ENCODE data around the gene WIPF3. TPM values are rescaled to one million over a fixed set of nuclear protein-coding genes. Genes with fewer than 3 reads are reported as not detected.

Gene WIPF3
- polyA plus RNA-seq, 4 donors, result 5.2 to 6.0 (median 5.3) TPM

GRCh38 chr7:29843726-29844125 is 37.4 kb downstream of the WIPF3 start:
- DNase-seq (ENCODE audit: low read depth in 4 of 4, low spot score in 3 of 4), result no peak

DNA sequence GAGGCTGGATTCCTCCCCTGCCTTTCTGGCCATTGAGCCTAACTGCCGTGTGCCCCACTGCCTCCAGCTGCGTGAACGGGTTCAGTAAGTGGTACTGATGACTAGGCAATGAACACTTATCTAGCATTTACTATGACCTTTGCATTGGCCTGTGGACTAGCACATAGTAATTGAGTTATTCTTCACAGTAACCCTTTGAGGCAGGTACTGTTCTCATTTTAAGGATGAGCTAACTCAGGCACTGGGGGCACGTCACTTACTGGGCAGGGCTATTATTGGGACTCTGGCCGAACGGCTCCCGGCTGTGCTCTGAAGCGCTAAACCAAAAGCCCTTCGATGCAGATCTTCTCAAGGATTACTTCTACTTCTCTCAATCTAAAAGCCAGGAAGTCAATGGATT is 38.3 kb downstream of the WIPF3 start:
- DNase-seq (ENCODE audit: low read depth in 4 of 4, low spot score in 3 of 4), result no peak

GRCh38 chr7:29847496-29847895 is 41.2 kb downstream of the WIPF3 start:
- no peak for DNase-seq (ENCODE audit: low read depth in 4 of 4, low spot score in 3 of 4)

DNA sequence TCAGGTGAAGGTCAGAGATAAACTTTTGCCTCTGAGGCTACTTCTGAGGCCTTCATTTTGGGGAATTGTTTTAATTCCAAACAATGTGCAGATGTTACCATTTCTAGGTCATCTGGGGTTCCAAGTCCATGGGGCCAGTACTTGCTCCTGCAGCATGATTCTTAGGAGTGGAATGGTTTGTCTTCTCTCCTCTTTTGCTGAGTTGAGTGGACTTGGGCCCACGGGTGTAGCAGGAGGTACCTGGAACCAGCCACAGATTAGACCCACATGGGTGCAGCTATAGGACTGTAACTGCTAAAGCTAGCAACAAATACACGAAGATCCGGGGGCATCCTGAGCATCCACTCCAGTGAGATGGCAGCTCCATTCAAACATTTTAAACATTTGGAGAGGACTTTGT is 41.6 kb downstream of the WIPF3 start:
- DNase-seq (ENCODE audit: low read depth in 4 of 4, low spot score in 3 of 4), result no peak

DNA sequence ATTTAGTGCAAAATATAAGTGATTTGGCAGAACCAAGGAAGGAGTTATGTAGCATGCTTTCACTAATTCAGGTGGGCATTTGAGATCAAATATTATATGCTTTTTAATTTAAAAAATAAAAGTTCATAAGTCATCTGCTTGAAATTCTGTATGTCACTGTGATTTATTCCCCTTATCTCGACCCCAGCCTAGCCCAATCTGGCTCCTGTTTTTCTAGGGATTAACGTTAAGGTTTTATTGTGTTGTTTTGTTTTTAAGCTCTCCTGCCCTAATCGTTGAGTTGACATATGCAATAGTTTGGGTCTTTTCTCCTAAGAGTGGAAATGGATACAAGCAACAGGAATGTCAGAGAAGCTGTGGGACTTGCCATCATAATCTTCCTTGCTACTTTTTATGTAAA is 42.6 kb downstream of the WIPF3 start:
- DNase-seq (ENCODE audit: low read depth in 4 of 4, low spot score in 3 of 4), result no peak

DNA sequence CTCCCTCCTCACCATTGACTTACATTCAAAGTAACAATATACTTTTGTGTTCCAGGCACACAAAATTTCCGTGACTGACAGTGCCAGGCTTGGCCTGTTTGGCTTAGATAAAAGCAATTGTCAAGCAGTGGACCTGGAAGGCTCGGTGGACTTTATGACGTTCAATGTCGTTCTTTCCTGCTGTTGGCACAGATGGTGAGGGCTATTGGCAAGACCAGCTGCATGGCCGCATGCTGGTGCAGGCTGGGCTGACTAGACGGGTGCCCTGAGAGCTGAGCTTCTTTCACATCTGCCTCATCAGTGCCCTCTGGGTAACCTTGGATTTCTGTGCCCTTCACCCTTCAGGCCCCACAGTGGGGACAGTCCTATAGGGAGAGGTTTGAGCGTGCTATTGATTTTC is 45.2 kb downstream of the WIPF3 start:
- DNase-seq (ENCODE audit: low read depth in 4 of 4, low spot score in 3 of 4), result no peak

DNA sequence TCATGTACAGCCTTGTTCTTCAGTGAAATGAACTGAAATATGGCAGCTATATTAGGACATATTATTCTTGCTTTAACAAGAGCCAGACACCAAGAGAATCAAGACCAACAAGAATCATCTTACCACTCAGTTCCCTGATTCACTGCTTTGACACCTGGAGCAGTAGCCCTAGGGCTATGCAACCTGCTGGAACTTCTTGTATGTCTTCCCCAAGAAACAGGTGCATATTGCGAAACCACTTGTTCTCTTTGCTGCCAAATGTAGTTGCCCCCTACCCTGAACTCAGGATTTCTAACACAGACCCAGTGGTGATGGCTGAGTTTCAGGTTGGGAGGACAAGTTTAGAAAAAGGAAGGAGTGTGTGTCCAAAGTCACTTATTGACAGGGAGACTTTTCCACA is 46.1 kb downstream of the WIPF3 start:
- no peak for DNase-seq (ENCODE audit: low read depth in 4 of 4, low spot score in 3 of 4)

DNA sequence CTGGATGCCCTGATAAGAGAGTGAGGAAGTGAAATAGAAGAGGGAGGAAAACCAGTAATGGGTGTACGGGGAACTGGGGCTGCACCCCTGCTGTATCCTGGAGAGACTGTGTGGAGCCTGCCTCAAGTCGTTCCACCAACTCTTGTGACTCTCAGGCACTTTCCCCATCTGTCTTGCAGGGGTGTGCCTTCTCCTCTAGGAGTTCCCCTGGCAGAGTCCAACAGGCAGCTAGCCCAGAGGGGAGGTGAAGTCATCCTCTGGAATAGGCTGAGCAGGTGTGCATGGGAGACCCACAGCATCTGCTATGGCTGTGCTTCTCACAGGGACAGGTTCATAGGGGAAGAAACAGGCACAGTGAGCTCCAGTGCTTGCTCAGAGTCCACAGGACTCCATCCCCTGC is 46.8 kb downstream of the WIPF3 start:
- DNase-seq (ENCODE audit: low read depth in 4 of 4, low spot score in 3 of 4), result no peak

GRCh38 chr7:29853789-29854188 is 47.5 kb downstream of the WIPF3 start:
- peak in 2 of 4 donors; percentile 8 for DNase-seq (ENCODE audit: low read depth in 4 of 4, low spot score in 3 of 4)

DNA sequence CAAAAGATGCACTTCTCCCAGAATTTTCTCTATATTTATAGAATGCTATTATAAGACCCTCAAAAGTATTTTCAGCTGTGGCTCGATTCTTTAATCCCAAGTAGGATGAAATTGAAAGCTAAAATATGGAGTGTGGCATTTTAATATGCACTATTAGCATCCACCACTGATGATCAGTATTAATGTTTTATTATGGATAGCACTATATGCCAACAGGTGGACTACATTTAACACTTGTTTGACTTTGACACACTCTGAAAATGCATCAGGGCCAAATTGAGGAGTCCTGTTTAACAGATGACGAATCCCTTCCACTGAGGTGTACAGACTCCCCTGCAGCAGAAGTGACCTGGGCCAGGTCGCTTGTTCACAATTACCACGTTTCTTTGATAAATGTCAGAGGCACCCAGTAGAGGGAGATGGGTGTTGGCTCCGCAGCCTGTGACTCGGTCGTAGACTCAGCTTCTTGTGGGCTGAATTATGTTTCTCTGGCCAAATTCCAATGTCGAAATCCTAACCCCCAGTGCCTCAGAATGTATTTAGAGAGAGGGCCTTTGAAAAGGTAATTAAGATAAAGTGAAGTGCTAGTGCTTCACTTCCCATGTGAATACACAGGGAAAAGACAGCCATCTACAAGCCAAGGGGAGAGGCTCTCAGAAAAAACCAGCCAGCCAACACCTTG is 48.1 kb downstream of the WIPF3 start:
- no peak for DNase-seq (ENCODE audit: low read depth in 4 of 4, low spot score in 3 of 4)

GRCh38 chr7:29857654-29858053 is 51.3 kb downstream of the WIPF3 start:
- DNase-seq (ENCODE audit: low read depth in 4 of 4, low spot score in 3 of 4), result no peak

GRCh38 chr7:29858191-29858951 is 52.1 kb downstream of the WIPF3 start:
- DNase-seq (ENCODE audit: low read depth in 4 of 4, low spot score in 3 of 4), result no peak

- no peak for DNase-seq (ENCODE audit: low read depth in 4 of 4, low spot score in 3 of 4)
Observed at GRCh38 chr7:29859104-29859503, 52.8 kb downstream of the WIPF3 start.

- no peak for DNase-seq (ENCODE audit: low read depth in 4 of 4, low spot score in 3 of 4)
Observed at GRCh38 chr7:29859524-29860185, 53.3 kb downstream of the WIPF3 start.

DNA sequence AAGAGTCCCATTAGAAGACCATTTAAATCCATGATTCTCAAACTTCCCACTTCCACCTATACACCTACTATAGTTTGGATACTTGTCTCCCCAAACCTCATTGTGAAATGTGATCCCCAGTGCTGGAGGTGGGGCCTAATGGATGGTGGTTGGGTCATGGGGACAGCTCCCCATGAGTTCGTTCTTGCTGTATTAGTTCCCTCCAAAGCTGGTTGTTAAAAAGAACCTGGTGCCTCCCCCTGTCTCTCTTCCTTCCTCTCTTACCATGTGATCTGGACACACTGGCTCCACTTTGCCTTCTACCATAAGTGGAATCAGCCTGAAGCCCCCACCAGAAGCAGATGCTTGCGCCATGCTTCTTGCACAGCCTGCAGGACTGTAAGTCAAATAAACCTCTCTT is 53.9 kb downstream of the WIPF3 start:
- DNase-seq (ENCODE audit: low read depth in 4 of 4, low spot score in 3 of 4), result no peak

DNA sequence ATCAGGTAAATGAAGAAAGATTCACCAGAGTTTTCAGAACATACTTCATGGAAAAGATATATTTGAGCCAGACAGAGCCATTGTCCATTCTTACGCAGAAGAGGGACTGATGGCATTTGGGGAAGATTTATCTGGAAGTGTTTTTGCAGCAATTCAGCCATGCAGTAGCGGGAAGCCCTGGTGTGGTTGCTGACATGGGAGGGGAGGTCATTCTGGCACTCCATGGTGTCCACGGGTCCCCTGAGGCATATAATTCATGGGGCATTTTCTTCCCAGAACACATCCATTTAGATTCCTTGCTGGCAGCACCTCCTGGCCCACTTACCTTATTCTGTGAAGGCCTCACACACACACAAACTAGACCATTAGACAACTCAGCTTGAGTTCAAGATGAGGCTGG is 55.6 kb downstream of the WIPF3 start:
- no peak for DNase-seq (ENCODE audit: low read depth in 4 of 4, low spot score in 3 of 4)

- no peak for DNase-seq (ENCODE audit: low read depth in 4 of 4, low spot score in 3 of 4)
Observed at GRCh38 chr7:29864656-29865055, 58.3 kb downstream of the WIPF3 start.

DNA sequence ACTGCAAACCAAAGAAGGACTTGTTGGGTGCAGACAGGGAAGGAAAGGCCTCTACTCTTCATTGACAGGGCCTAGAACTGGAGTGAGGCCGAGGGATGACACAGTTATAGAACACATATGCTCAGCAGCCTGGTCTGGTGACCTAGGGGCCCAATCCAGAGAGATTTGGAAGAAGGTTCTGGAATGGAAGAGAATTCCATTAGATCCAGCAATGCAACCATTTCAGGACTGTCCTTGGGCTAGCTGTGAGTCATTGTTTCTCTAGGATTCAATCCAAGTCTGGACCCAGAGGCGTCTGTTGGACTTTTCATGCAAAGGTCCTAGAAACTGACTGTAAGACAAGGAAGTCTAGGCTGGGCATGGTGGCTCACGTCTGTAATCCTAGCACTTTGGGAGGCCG is 59.2 kb downstream of the WIPF3 start:
- no peak for DNase-seq (ENCODE audit: low read depth in 4 of 4, low spot score in 3 of 4)

DNA sequence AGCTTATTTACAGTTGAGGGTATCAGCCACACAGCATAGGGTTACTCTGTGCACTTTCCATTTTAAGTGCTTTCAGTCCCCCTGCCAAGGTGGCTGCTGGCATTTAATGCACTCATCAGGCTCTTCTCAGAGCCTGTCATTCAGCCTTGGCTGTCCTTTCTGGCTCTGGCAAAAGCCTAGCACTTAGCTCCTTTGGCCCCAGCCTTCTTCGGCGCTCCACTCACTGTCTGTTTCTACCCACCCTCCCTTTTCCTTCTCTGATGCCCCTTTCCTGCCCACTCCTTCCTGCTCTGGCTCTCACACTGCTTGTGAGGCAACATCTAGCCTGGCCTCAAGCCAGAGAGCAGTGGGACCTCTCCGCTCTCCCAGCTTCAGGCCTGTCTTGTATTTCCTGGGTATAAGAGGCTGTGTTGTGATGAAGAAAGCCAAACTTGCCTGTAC is 60.2 kb downstream of the WIPF3 start:
- DNase-seq (ENCODE audit: low read depth in 4 of 4, low spot score in 3 of 4), result no peak

GRCh38 chr7:29871787-29872398 is 65.6 kb downstream of the WIPF3 start:
- no peak for DNase-seq (ENCODE audit: low read depth in 4 of 4, low spot score in 3 of 4)

DNA sequence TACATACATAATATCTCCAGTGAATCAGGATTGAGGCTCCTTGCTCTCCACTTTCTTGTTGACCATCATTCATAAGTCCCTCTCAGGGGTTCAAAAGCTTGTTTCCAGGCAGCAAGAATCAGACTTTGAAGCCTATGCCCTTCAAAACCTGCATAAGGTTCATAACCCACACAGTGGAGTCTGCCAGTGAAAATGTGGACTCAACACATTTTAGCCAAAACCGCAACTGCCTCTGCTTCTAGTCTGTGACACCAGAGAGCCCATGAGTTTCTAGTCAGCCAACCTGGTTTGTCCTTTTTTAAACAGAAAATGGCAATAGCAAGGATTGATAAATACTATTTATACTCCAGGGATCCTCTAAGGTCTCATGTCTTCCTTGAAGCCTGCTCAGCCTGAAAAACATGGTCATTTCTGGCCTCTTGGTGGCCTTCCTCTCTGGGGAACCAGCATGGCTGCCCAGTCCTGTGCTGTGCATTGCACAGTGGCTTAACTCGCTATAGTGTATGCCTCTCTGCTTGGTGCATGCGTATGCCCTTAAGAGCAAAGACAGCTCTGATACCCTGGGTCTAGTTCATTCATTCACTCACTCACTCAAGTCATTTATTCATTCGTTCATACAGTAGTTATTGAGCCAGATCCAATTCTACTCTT is 67.5 kb downstream of the WIPF3 start:
- no peak for DNase-seq (ENCODE audit: low read depth in 4 of 4, low spot score in 3 of 4)
